Astrocyte (in vitro differentiated cells and primary cell): Measurements from ENCODE around the gene BLVRA.

Source experiments
- CTCF ChIP-seq: IDR thresholded peaks from 2 replicates; pipeline ENCODE4 v1.5.1; 2011; ENCODE audit warnings: low read depth, mild to moderate bottlenecking, inconsistent platforms, low read length, moderate library complexity; ENCODE audit not compliant: insufficient read depth
- EZH2 ChIP-seq: IDR thresholded peaks from 2 replicates; pipeline ENCODE4 v1.6.1; 2012; ENCODE audit warnings: mild to moderate bottlenecking, low read length, inconsistent platforms; ENCODE audit not compliant: insufficient read depth

GRCh38 chr7:43758029-43758821 is at the start of gene BLVRA:
- TF ChIP-seq CTCF = no peak
- TF ChIP-seq EZH2 = no peak
